Activated naive CD4-positive, alpha-beta T cell treated with anti-CD3 and anti-CD28 coated beads, Interleukin-2, amount 50 U/mL, for 24 hours (primary cell): ENCODE data around the gene CKMT2.

ENCODE experiments used
- H3K27ac Mint-ChIP-seq: one replicate; pipeline ENCODE4 v1.8.0; 2021; ENCODE audit warnings: mild to moderate bottlenecking, mixed read lengths
- H3K27me3 Mint-ChIP-seq: one replicate; pipeline ENCODE4 v1.8.0; 2021; ENCODE audit warnings: mixed read lengths
- H3K36me3 Mint-ChIP-seq: one replicate; pipeline ENCODE4 v1.8.0; 2021; ENCODE audit warnings: mixed read lengths
- H3K4me1 Mint-ChIP-seq: one replicate; pipeline ENCODE4 v1.8.0; 2021; ENCODE audit warnings: mixed read lengths
- H3K4me3 Mint-ChIP-seq: one replicate; pipeline ENCODE4 v1.8.0; 2021; ENCODE audit warnings: mild to moderate bottlenecking, mixed read lengths
- H3K9me3 Mint-ChIP-seq: one replicate; pipeline ENCODE4 v1.8.0; 2021; ENCODE audit warnings: mixed read lengths

Gene CKMT2

DNA sequence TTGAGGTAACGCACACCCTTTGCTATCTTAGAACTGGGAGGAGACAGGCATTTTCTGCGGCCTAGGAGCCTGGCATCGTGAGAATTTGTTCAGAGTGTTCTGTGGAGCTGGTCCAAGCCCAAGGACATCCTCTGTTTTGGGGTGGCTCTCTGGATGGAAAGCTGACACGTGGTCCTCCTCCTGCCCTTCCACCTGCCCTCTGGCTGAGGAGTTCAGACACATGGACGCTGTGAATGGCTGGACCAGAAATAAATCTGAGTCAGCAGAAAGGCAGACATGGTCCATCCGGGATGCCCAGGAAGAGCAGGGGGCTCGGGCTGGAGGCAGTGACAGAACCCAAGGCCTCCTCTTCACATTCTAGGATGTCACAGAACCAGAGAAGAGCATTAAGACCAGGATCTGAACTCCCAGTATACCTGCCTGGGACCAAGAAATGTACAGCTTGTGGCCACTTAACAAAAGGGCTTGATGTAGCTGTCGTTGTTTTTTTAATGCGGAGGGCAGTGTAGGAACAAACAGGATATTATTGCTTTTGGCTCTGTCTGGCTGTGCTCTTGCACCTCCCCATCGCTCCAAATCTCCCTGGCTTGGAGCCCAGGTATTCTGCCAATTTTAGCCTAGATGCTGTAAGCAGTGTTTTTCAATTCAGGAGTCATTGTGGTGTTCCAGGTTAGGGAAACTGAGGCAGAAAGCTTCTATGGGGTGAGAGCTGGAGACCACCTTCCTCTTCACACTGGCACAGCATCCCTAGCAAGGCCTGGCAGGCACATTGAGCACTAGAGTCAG lies 2.4 kb downstream of the CKMT2 start:
- no peak overlapping the region for H3K27ac Mint-ChIP-seq
- H3K4me1 Mint-ChIP-seq, result peaks cover 14% of the 10 kb centered on the region
- no peak overlapping the region for H3K4me3 Mint-ChIP-seq
- peaks cover 3% of the 10 kb centered on the region for H3K36me3 Mint-ChIP-seq
- H3K27me3 Mint-ChIP-seq, result no peaks in the 10 kb centered on the region
- H3K9me3 Mint-ChIP-seq, result no peaks in the 10 kb centered on the region

GRCh38 chr5:81238460-81238859 lies 5.3 kb downstream of the CKMT2 start:
- H3K27me3 Mint-ChIP-seq, result no peaks in the 10 kb centered on the region
- no peak overlapping the region for H3K27ac Mint-ChIP-seq
- H3K4me1 Mint-ChIP-seq, result peaks cover 14% of the 10 kb centered on the region
- no peak overlapping the region for H3K4me3 Mint-ChIP-seq
- H3K9me3 Mint-ChIP-seq, result no peaks in the 10 kb centered on the region
- peaks cover 3% of the 10 kb centered on the region for H3K36me3 Mint-ChIP-seq

- peaks cover 3% of the 10 kb centered on the region for H3K36me3 Mint-ChIP-seq
Measured at GRCh38 chr5:81239613-81240012, 6.5 kb downstream of the CKMT2 start.

DNA sequence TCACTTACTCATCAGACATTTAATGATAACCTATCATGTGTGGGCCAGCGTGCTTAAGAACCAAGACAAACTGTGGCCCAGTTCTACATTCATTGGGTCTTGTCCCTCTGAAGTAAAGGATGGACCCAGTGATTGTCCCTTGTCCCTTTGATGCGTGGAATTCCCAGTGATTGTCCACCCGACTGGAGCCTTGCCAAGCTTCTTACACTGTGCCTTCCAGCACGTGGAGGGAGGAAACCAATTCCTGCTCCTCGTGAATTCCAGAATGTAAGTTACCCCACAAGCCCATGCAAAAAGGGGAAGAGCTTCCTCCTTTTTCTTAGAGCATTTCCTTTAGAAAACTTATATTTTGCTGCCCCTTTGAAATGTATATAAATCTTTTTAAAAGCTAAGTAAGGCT lies 7.9 kb downstream of the CKMT2 start:
- no peak overlapping the region for H3K4me3 Mint-ChIP-seq
- peaks cover 4% of the 10 kb centered on the region for H3K36me3 Mint-ChIP-seq
- H3K27me3 Mint-ChIP-seq, result no peaks in the 10 kb centered on the region
- no peak overlapping the region for H3K27ac Mint-ChIP-seq
- H3K9me3 Mint-ChIP-seq, result no peaks in the 10 kb centered on the region
- no peaks in the 10 kb centered on the region for H3K4me1 Mint-ChIP-seq

More at GRCh38 chr5:81239613-81240012, 6.5 kb downstream of the CKMT2 start:
- no peaks in the 10 kb centered on the region for H3K9me3 Mint-ChIP-seq
- H3K4me3 Mint-ChIP-seq, result no peak overlapping the region
- no peak overlapping the region for H3K27ac Mint-ChIP-seq
- H3K4me1 Mint-ChIP-seq, result peaks cover 8% of the 10 kb centered on the region
- H3K27me3 Mint-ChIP-seq, result no peaks in the 10 kb centered on the region

DNA sequence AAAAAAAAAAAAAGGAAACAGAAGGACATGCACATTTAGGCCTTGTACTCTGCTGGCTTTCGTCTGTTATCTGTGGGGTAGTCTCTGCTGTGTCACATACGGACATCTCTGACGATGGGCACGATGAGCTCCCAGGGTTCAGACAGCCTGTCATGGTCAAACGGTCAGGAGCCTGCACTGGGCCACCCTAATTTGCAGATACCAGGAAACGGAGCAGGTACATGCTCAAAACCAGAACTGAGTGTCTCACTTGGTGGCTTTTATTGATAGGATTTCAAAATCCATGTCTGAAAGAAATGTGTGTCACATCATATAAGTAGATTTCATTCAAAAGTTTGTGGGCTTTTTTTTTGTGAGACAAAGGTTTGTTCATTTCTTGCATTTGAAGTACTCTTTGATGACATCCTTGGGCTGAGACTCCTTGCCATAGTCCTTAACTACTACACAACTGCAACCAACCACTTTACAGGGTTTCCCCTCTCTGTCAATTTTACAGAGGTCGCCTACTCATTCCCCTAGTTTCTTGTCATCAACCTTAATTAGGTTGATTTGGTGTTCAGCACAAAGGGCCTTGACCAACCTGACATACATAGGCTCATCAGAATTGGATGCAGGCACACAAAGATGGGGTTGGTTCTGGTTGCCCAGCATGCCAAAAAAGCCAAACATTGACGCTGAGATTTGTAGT lies 9.0 kb downstream of the CKMT2 start:
- Mint-ChIP-seq H3K4me3 (no peak overlapping the region), H3K27me3 (no peaks in the 10 kb centered on the region), H3K36me3 (peaks cover 3% of the 10 kb centered on the region), H3K9me3 (no peaks in the 10 kb centered on the region), H3K4me1 (no peaks in the 10 kb centered on the region), H3K27ac (no peak overlapping the region)

- Mint-ChIP-seq H3K27me3 (no peaks in the 10 kb centered on the region), H3K4me3 (no peak overlapping the region), H3K36me3 (peaks cover 3% of the 10 kb centered on the region), H3K4me1 (no peaks in the 10 kb centered on the region), H3K9me3 (no peaks in the 10 kb centered on the region), H3K27ac (no peak overlapping the region)
Measured at GRCh38 chr5:81242906-81243436, 9.8 kb downstream of the CKMT2 start.

GRCh38 chr5:81244451-81244850 lies 11.3 kb downstream of the CKMT2 start:
- Mint-ChIP-seq H3K36me3 (peaks cover 3% of the 10 kb centered on the region), H3K27me3 (no peaks in the 10 kb centered on the region), H3K27ac (no peak overlapping the region), H3K4me1 (no peaks in the 10 kb centered on the region), H3K9me3 (no peaks in the 10 kb centered on the region), H3K4me3 (no peak overlapping the region)

- Mint-ChIP-seq H3K4me3 (no peak overlapping the region), H3K27ac (no peak overlapping the region), H3K9me3 (no peaks in the 10 kb centered on the region), H3K36me3 (peaks cover 7% of the 10 kb centered on the region), H3K4me1 (no peaks in the 10 kb centered on the region), H3K27me3 (no peaks in the 10 kb centered on the region)
Measured at GRCh38 chr5:81245871-81246235, 12.7 kb downstream of the CKMT2 start.

GRCh38 chr5:81246697-81247096 lies 13.6 kb downstream of the CKMT2 start:
- Mint-ChIP-seq H3K4me3 (no peak overlapping the region), H3K36me3 (peaks cover 7% of the 10 kb centered on the region), H3K27ac (no peak overlapping the region), H3K27me3 (no peaks in the 10 kb centered on the region), H3K4me1 (no peaks in the 10 kb centered on the region), H3K9me3 (no peaks in the 10 kb centered on the region)

- H3K4me1 Mint-ChIP-seq, result no peaks in the 10 kb centered on the region
- H3K27me3 Mint-ChIP-seq, result no peaks in the 10 kb centered on the region
- H3K27ac Mint-ChIP-seq, result no peak overlapping the region
- peaks cover 7% of the 10 kb centered on the region for H3K36me3 Mint-ChIP-seq
- no peaks in the 10 kb centered on the region for H3K9me3 Mint-ChIP-seq
- no peak overlapping the region for H3K4me3 Mint-ChIP-seq
Measured at GRCh38 chr5:81247441-81247972, 14.4 kb downstream of the CKMT2 start.

DNA sequence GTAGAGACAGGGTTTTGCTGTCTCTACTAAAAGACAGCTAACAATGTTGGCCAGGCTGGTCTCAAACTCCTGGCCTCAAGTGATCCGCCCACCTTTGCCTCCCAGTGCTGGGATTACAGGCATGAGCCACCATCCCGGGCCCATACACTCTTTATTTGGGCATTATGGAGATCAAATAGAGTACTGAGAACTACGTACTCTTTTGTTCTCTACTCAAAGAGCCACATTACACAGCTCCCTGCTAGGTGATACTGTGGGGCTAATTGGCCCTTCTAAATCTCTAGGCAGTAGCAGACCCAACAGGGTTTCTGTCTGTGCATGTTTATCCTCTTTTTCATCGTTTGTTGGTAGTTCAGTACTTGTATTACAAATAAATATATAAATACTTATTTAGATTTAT lies 16.1 kb downstream of the CKMT2 start:
- Mint-ChIP-seq H3K27ac (no peak overlapping the region), H3K4me3 (no peak overlapping the region), H3K27me3 (no peaks in the 10 kb centered on the region), H3K4me1 (no peaks in the 10 kb centered on the region), H3K36me3 (peaks cover 10% of the 10 kb centered on the region), H3K9me3 (no peaks in the 10 kb centered on the region)

DNA sequence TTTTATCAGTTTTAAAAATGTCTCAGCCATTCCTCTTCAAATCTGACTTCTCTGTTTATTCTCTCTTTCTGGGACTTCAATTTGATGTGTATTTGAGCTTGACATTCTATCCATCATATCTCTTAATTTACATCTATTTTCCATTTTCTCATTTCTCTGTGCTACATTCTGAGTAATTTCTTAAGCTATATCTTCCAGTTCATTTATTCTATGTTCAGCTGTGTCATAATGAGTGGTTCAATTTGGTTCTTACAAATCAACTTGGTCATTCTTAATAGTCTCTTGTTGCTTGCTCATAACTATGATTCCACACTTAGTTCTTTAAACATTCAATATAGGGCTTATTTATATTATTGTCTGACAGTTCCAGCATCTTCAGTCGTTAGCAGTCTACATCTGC lies 16.9 kb downstream of the CKMT2 start:
- no peaks in the 10 kb centered on the region for H3K27me3 Mint-ChIP-seq
- no peaks in the 10 kb centered on the region for H3K4me1 Mint-ChIP-seq
- H3K4me3 Mint-ChIP-seq, result no peak overlapping the region
- peaks cover 10% of the 10 kb centered on the region for H3K36me3 Mint-ChIP-seq
- H3K27ac Mint-ChIP-seq, result no peak overlapping the region
- H3K9me3 Mint-ChIP-seq, result no peaks in the 10 kb centered on the region

- Mint-ChIP-seq H3K4me3 (no peak overlapping the region), H3K27ac (no peak overlapping the region), H3K4me1 (no peaks in the 10 kb centered on the region), H3K36me3 (peaks cover 7% of the 10 kb centered on the region), H3K9me3 (no peaks in the 10 kb centered on the region), H3K27me3 (no peaks in the 10 kb centered on the region)
Measured at GRCh38 chr5:81251922-81252321, 18.8 kb downstream of the CKMT2 start.

DNA sequence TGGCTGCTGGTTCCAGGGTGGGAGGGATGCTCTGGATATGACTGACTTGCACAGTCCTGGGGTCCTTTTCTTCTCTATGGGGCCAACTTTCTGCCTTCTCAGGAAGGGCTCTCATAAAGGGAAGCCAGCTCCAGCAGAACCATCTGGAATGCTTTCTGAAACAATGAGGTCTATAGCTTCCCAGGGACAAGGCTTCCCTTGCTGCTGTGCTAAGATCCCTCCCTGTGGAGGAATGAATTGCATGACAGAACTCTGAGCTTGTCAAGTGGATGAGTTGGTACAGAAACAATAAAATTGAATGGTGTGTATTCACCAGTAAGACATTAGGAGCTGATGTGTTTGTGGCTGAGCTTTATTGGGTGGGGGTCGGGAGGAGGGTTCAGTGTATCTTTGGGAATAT lies 19.8 kb downstream of the CKMT2 start:
- no peak overlapping the region for H3K4me3 Mint-ChIP-seq
- peaks cover 7% of the 10 kb centered on the region for H3K36me3 Mint-ChIP-seq
- H3K27me3 Mint-ChIP-seq, result no peaks in the 10 kb centered on the region
- no peak overlapping the region for H3K27ac Mint-ChIP-seq
- no peaks in the 10 kb centered on the region for H3K9me3 Mint-ChIP-seq
- no peaks in the 10 kb centered on the region for H3K4me1 Mint-ChIP-seq

DNA sequence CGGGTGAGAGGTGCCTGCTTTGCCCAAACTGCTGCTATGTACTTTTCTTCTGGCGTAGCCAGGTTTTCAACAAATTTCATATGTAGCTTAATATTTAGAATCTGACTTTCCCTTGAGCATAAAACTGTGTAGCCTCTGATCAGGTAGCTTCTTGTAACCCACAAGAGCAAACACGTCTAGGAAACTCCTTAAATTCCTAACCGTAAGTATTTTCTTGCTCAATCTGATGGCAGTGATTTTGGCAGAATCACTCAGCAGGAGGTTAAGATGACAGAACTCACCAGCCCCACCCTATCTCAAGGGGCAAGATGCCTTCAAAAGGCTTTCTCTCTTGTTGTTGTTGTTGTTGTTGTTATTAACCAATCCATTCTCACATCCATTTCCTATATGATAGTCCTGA lies 20.8 kb downstream of the CKMT2 start:
- Mint-ChIP-seq H3K27me3 (no peaks in the 10 kb centered on the region), H3K36me3 (peaks cover 7% of the 10 kb centered on the region), H3K4me1 (no peaks in the 10 kb centered on the region), H3K27ac (no peak overlapping the region), H3K4me3 (no peak overlapping the region), H3K9me3 (no peaks in the 10 kb centered on the region)

DNA sequence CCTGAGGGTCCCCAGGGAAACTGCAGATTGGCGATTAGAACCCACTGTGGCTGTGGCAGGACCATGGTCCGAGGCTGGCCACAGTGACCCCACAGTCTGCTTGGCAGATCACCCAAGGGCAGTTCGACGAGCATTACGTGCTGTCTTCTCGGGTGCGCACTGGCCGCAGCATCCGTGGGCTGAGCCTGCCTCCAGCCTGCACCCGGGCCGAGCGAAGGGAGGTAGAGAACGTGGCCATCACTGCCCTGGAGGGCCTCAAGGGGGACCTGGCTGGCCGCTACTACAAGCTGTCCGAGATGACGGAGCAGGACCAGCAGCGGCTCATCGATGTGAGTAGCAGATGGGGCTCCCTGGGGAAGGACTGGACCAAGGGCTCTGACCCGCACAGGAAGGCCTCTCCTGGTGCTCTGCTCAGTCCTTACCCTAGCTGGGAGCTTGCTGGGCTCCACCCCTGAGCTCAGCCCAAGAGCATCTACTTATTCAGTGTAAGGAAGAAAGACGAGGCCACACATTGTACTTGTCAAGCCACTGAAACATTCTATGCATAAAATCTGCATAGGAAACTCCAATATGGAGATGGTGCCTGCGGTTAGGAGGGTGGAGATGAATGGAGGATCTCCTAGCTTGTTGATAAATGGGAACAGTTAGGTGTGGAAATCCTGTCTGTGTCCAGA lies 21.9 kb downstream of the CKMT2 start:
- Mint-ChIP-seq H3K27me3 (no peaks in the 10 kb centered on the region), H3K27ac (no peak overlapping the region), H3K4me1 (no peaks in the 10 kb centered on the region), H3K36me3 (peaks cover 10% of the 10 kb centered on the region), H3K4me3 (no peak overlapping the region), H3K9me3 (peaks cover 2% of the 10 kb centered on the region)
